Muscle of leg (tissue), 11 donors: ENCODE results near the gene ZNF622. TPM values are rescaled to one million over a fixed set of nuclear protein-coding genes. Genes with fewer than 3 reads are reported as not detected.

ENCODE experiments used
- DNase-seq: peaks from one replicate; pipeline ENCODE4 v3.0.0; 2013
- H3K27ac ChIP-seq: one replicate; pipeline ENCODE4 v1.5.1; 2013; ENCODE audit warnings: mild to moderate bottlenecking, low read length, control low read depth
- H3K27me3 ChIP-seq: one replicate; pipeline ENCODE4 v1.6.1; 2013; ENCODE audit warnings: low read length; ENCODE audit not compliant: control insufficient read depth, insufficient read depth
- H3K36me3 ChIP-seq: one replicate; pipeline ENCODE4 v1.6.1; 2013; ENCODE audit warnings: low read length; ENCODE audit not compliant: control insufficient read depth, insufficient read depth
- H3K4me1 ChIP-seq: one replicate; pipeline ENCODE4 v1.6.1; 2013; ENCODE audit warnings: low read length; ENCODE audit not compliant: control insufficient read depth, insufficient read depth
- H3K4me3 ChIP-seq: one replicate; pipeline ENCODE4 v1.5.1; 2013; ENCODE audit warnings: low read length, control low read depth
- H3K9me3 ChIP-seq: replicated peaks from 2 replicates; pipeline ENCODE4 v1.6.1; 2013; ENCODE audit warnings: low read depth, low read length; ENCODE audit not compliant: control insufficient read depth
- WGBS: methylation state at CpG from one replicate; pipeline ENCODE4 v1.1.5; 2013; ENCODE audit warnings: missing lambda C conversion rate; ENCODE audit not compliant: insufficient coverage; 5-methylcytosine and 5-hydroxymethylcytosine counted together
- polyA plus RNA-seq, 8 donors: library from polyadenylated mRNA; unstranded; fragments of 120-200 nt; gene quantifications; one replicate each; pipeline versions ENCODE4 v1.2.1 to v1.2.3, GENCODE V29; 2013; ENCODE audit warnings: inconsistent platforms in 1 of 8, low replicate concordance in 1 of 8; ENCODE audit not compliant: insufficient read length in 8 of 8, insufficient read depth in 1 of 8
- total RNA-seq: library from RNA; stranded (reverse); fragments of 120-200 nt; gene quantifications from one replicate; pipeline ENCODE4 v1.2.4, GENCODE V29; 2013

ZNF622 gene
- total and polyA plus RNA-seq, 9 donors: 20.8 to 23.1 (median 22.0) TPM

DNA sequence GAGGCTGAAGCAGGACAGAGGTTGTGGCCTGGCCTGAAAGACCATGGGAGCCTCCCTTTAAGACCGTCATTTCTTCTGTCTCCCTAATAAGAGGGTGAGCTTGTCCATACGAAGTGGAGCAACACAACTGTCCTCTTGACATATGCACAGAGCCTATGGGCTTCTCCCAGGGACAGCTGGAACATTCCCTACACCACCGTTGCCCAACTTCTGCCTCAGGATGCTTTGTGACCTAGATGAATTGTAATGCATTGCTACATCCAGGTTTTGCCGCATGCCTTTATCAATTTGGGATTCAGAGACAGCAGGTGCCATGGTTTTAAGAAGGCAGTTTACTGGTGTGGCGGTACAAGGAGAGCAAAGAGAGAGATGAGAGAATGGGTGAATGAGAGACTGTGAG is 34.4 kb upstream of the ZNF622 start:
- Histone ChIP-seq H3K27ac (no peak overlapping the region), H3K4me3 (no peak overlapping the region), H3K36me3 (no peaks in the 10 kb centered on the region), H3K27me3 (no peaks in the 10 kb centered on the region), H3K9me3 (peaks cover 6% of the 10 kb centered on the region), H3K4me1 (peaks cover 3% of the 10 kb centered on the region)
- WGBS: 86% methylated on average over 5 of the region's 5 CpGs
- DNase-seq: no peak

DNA sequence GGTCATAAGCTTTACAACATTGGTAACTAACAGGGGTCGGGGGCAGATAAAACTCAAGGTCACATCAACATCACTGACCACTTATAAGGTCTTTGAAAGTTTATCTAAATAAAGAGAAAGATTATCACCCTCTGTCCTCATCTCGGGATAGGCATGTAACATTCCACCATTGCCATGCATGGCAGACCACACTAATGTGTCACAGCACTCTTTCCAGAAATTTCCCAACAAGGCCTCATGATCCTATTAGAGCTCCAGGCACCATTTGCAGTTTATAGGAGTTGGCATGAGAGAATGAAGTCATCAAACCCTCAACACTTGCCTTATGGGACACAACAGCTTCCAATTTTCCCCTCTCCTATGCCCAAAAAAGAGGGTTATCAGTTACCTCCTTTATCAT is 31.9 kb upstream of the ZNF622 start:
- Histone ChIP-seq H3K4me1 (peaks cover 5% of the 10 kb centered on the region), H3K9me3 (peaks cover 6% of the 10 kb centered on the region), H3K27ac (no peak overlapping the region), H3K36me3 (no peaks in the 10 kb centered on the region), H3K27me3 (no peaks in the 10 kb centered on the region), H3K4me3 (no peak overlapping the region)
- WGBS: no CpG with 5 or more reads among the region's 2 CpGs
- DNase-seq: no peak

DNA sequence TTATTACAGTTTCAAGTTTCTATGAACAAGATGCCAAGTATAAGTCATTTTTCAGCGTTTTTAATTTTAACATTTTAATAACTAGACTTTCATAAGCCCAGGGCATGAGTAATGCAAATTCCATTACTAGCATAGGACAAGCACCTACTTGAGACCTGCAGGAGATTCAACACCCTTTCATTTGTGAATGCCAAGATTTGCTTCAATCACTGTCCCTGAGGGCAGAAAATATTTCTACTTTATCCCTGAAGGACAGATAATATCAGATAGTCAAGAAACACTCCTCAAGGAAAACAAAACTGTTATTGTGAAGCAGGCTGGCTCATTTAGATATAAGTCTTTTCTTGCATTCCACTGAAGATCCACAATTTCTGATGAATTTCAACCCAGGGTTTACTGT is 27.7 kb upstream of the ZNF622 start:
- no peak overlapping the region for H3K4me3 ChIP-seq
- peak overlapping the region; percentile 84 for H3K27ac ChIP-seq
- DNase-seq: no peak
- H3K4me1 ChIP-seq: peaks cover 18% of the 10 kb centered on the region
- no peaks in the 10 kb centered on the region for H3K27me3 ChIP-seq
- peaks cover 6% of the 10 kb centered on the region for H3K9me3 ChIP-seq
- no peaks in the 10 kb centered on the region for H3K36me3 ChIP-seq
- no CpG with 5 or more reads among the region's 1 CpG for WGBS

DNA sequence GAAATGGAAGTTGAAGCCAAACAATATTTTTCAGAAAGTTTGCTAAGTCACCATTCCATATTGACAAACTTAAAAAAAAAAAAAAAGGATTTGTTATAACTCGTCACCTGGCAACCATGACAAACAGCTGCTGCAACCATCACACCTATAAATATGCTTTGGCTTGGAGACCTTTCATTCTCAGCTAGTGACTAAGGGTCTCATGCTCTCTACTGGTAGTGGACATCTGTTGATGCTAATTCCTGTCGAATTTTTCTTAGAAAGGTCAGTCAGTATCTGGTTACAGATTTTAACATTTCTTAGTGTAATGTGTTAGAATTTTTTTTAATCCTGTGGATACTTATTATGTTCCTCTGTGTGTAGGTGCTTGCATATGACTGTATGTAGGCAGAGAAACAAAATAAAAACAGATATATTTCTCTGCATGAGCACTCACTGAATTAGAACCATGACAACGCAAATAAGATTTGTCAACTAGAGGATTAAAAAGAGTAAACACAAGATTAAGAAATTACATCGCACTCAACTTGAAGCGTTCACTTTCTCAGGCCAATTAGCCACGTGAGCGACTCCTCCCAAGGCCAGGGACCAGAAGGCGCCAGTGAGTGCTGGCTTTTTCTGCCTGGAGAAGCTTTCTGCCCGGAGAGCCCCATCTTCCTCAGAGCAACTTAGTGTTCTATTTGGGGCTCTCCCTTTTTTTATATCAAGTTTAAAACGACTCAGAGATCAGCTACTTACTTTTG is 27.0 kb upstream of the ZNF622 start:
- H3K27me3 ChIP-seq: no peaks in the 10 kb centered on the region
- H3K4me1 ChIP-seq: peaks cover 18% of the 10 kb centered on the region
- no peak overlapping the region for H3K4me3 ChIP-seq
- peak overlapping the region; percentile 84 for H3K27ac ChIP-seq
- no peaks in the 10 kb centered on the region for H3K36me3 ChIP-seq
- DNase-seq: peak; percentile 89
- H3K9me3 ChIP-seq: peaks cover 6% of the 10 kb centered on the region
- WGBS: 44% methylated on average over 6 of the region's 10 CpGs

- H3K27me3 ChIP-seq: no peaks in the 10 kb centered on the region
- WGBS: 90% methylated on average over 3 of the region's 8 CpGs
- no peaks in the 10 kb centered on the region for H3K36me3 ChIP-seq
- no peak for DNase-seq
- peaks cover 2% of the 10 kb centered on the region for H3K9me3 ChIP-seq
- peaks cover 18% of the 10 kb centered on the region for H3K4me1 ChIP-seq
- H3K4me3 ChIP-seq: no peak overlapping the region
- H3K27ac ChIP-seq: no peak overlapping the region
Observed at GRCh38 chr5:16490911-16491310, 25.3 kb upstream of the ZNF622 start.

GRCh38 chr5:16489322-16489791 is 23.8 kb upstream of the ZNF622 start:
- peaks cover 18% of the 10 kb centered on the region for H3K4me1 ChIP-seq
- DNase-seq: peak; percentile 80

DNA sequence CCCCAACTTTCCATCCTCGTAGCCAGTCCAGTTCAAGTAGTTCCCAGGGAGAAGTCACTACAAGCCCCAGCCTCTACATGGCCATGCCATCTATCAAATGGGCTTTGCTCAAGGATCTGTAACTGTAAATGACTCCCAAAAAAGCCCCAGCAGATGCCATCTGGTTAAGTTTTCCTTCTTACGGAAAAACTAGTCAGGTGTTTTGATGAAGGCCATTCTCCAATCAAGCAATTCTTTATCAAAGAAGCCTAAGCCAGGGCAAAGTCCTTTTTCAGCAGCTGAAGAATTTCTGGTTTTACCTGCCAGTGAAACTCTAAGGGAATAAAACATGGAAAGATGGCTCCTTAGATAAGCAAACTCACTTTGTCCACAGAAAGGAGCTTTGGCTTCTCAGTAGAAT is 21.9 kb upstream of the ZNF622 start:
- H3K27ac ChIP-seq: no peak overlapping the region

More at GRCh38 chr5:16489322-16489791, 23.8 kb upstream of the ZNF622 start:
- Histone ChIP-seq H3K27ac (peak overlapping the region; percentile 30), H3K9me3 (no peaks in the 10 kb centered on the region), H3K36me3 (no peaks in the 10 kb centered on the region), H3K27me3 (no peaks in the 10 kb centered on the region), H3K4me3 (no peak overlapping the region)
- no CpG with 5 or more reads among the region's 1 CpG for WGBS

GRCh38 chr5:16486711-16487111 is 21.1 kb upstream of the ZNF622 start:
- no peaks in the 10 kb centered on the region for H3K27me3 ChIP-seq
- no peak overlapping the region for H3K27ac ChIP-seq
- H3K4me3 ChIP-seq: no peak overlapping the region
- no peak for DNase-seq
- peaks cover 10% of the 10 kb centered on the region for H3K4me1 ChIP-seq
- no peaks in the 10 kb centered on the region for H3K36me3 ChIP-seq
- no peaks in the 10 kb centered on the region for H3K9me3 ChIP-seq
- 100% methylated on average over 1 of the region's 4 CpGs for WGBS

More for the DNA sequence above, 21.9 kb upstream of the ZNF622 start:
- peaks cover 13% of the 10 kb centered on the region for H3K4me1 ChIP-seq
- DNase-seq: no peak
- no peaks in the 10 kb centered on the region for H3K36me3 ChIP-seq
- H3K9me3 ChIP-seq: no peaks in the 10 kb centered on the region
- H3K4me3 ChIP-seq: no peak overlapping the region
- no peaks in the 10 kb centered on the region for H3K27me3 ChIP-seq
- WGBS: 83% methylated on average over 1 of the region's 2 CpGs

DNA sequence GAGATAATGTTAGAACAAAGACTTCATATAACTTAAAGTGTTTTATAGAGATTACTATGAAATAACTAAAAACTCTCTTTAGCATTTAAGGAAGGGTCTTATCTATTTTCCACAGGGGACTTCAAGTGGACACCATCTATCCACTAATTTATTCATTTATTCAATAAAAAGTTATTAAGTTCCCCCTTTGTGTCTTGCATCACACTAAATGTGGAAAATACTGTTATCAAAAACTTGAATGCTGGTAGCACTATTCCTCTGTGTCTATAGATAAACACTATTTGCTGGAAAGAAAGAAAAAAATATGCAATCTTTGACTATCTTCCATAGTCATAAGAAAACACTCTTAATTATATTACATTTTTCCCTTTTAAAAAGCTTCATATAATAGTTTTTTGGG is 20.1 kb upstream of the ZNF622 start:
- Histone ChIP-seq H3K4me3 (no peak overlapping the region), H3K27ac (no peak overlapping the region), H3K36me3 (no peaks in the 10 kb centered on the region), H3K9me3 (no peaks in the 10 kb centered on the region), H3K4me1 (peaks cover 5% of the 10 kb centered on the region), H3K27me3 (no peaks in the 10 kb centered on the region)
- no peak for DNase-seq

DNA sequence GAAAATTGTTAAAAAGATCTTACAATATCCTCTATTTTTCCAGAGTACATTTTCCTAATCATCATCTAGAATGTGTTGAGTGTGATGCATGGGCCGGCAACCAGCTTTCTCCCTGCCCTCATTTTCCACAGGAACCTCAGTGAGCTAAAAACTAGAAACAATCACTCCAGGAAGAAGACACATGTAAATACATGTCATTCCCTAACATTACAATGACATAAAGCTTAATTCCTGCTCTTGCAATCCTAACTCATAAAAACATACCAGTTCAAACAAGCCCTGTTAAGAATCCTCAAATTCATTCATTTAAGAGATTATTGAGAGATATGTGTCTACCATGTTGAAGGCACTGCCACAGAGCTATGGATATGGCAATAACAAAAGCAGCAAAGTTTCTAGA is 18.5 kb upstream of the ZNF622 start:
- Histone ChIP-seq H3K27me3 (no peaks in the 10 kb centered on the region), H3K36me3 (no peaks in the 10 kb centered on the region), H3K4me3 (no peak overlapping the region), H3K27ac (no peak overlapping the region), H3K9me3 (no peaks in the 10 kb centered on the region), H3K4me1 (peaks cover 3% of the 10 kb centered on the region)
- no CpG with 5 or more reads among the region's 1 CpG for WGBS
- DNase-seq: no peak

DNA sequence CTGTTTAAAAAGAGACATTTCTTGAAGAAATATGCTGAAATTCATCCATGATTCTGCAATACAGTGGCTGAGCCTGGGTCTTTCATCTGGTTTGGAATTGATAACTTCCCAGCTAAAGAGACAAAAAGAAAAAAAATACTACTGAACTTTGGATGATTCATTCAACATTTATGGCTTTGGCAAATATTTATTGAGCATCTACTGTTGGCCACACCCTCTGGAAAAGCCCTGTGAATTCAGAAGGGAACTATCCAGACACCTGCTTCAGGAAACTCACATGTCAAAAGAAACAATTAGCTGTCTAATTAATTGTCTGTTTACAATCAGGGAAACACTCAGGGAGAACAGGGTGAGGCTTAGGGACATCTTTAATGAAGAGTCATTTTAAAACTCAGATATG is 17.8 kb upstream of the ZNF622 start:
- Histone ChIP-seq H3K27ac (no peak overlapping the region), H3K4me1 (peaks cover 1% of the 10 kb centered on the region), H3K36me3 (no peaks in the 10 kb centered on the region)

More for the DNA sequence above, 17.8 kb upstream of the ZNF622 start:
- DNase-seq: no peak
- Histone ChIP-seq H3K4me3 (no peak overlapping the region), H3K27me3 (no peaks in the 10 kb centered on the region), H3K9me3 (no peaks in the 10 kb centered on the region)
